KMS-11 (cell line): ENCODE data around the gene KCNB1.

ENCODE experiments used
- H2AFZ ChIP-seq: fragments of 200-600 bp; sonication (generic); 2 replicates; pipeline ENCODE4 v1.6.1; 2016; ENCODE audit warnings: antibody characterized with exemption, mixed run types, low read depth
- H3K27ac ChIP-seq: fragments of 200-600 bp; sonication (generic); 2 replicates; pipeline ENCODE4 v1.6.1; 2016; ENCODE audit warnings: mild to moderate bottlenecking, mixed run types
- H3K27me3 ChIP-seq: fragments of 200-600 bp; sonication (generic); 2 replicates; pipeline ENCODE4 v1.6.1; 2017; ENCODE audit warnings: mild to moderate bottlenecking, low read depth, mixed run types, moderate library complexity; ENCODE audit not compliant: insufficient read depth
- H3K36me3 ChIP-seq: fragments of 200-600 bp; sonication (generic); 2 replicates; pipeline ENCODE4 v1.6.1; 2017; ENCODE audit warnings: mild to moderate bottlenecking, mixed run types; ENCODE audit not compliant: insufficient read depth
- H3K4me1 ChIP-seq: fragments of 200-600 bp; sonication (generic); 2 replicates; pipeline ENCODE4 v1.6.1; 2016; ENCODE audit warnings: mild to moderate bottlenecking, low read depth, mixed run types; ENCODE audit not compliant: poor library complexity, severe bottlenecking
- H3K4me2 ChIP-seq: fragments of 200-600 bp; sonication (generic); 2 replicates; pipeline ENCODE4 v1.7.0; 2016; ENCODE audit warnings: mild to moderate bottlenecking, mixed run types
- H3K4me3 ChIP-seq: fragments of 200-600 bp; sonication (generic); IDR thresholded peaks from 2 replicates; pipeline ENCODE4 v1.6.1; 2017; ENCODE audit warnings: low read depth, low read length, mixed read lengths; ENCODE audit not compliant: insufficient read depth
- H3K79me2 ChIP-seq: fragments of 200-600 bp; sonication (generic); 2 replicates; pipeline ENCODE4 v1.6.1; 2016; ENCODE audit warnings: low read depth, mixed run types; ENCODE audit not compliant: insufficient read depth
- H3K9ac ChIP-seq: fragments of 200-600 bp; sonication (generic); 2 replicates; pipeline ENCODE4 v1.6.1; 2016; ENCODE audit warnings: mild to moderate bottlenecking, mixed run types
- H4K20me1 ChIP-seq: fragments of 200-600 bp; sonication (generic); 2 replicates; pipeline ENCODE4 v1.6.1; 2016; ENCODE audit warnings: mild to moderate bottlenecking, mixed run types; ENCODE audit not compliant: insufficient read depth
- CTCF ChIP-seq: fragments of 200-600 bp; sonication (generic); conservative IDR thresholded peaks from 2 replicates; pipeline ENCODE4 v1.6.1; 2017; ENCODE audit warnings: low read depth, mild to moderate bottlenecking, antibody characterized with exemption, low read length, moderate library complexity, mixed read lengths

Gene KCNB1

GRCh38 chr20:49422161-49422560 is 60.3 kb downstream of the KCNB1 start:
- Histone ChIP-seq H3K9ac (no peak overlapping the region), H3K4me1 (peaks cover 6% of the 10 kb centered on the region), H4K20me1 (no peaks in the 10 kb centered on the region), H3K27me3 (no peaks in the 10 kb centered on the region), H3K4me3 (no peak overlapping the region), H2AFZ (no peak overlapping the region), H3K36me3 (no peaks in the 10 kb centered on the region), H3K79me2 (no peaks in the 10 kb centered on the region), H3K4me2 (no peak overlapping the region), H3K27ac (no peak overlapping the region)
- no peak for TF ChIP-seq CTCF

- Histone ChIP-seq H3K36me3 (no peaks in the 10 kb centered on the region), H3K4me1 (no peaks in the 10 kb centered on the region), H4K20me1 (no peaks in the 10 kb centered on the region), H3K9ac (no peak overlapping the region), H3K27me3 (no peaks in the 10 kb centered on the region; the same call in 1 of the 2 replicates), H3K27ac (no peak overlapping the region), H3K4me2 (no peak overlapping the region), H3K79me2 (no peaks in the 10 kb centered on the region), H3K4me3 (no peak overlapping the region), H2AFZ (no peak overlapping the region)
- TF ChIP-seq CTCF, result no peak
These were observed 61.6 kb downstream of the KCNB1 start for GRCh38 chr20:49420811-49421295.

- Histone ChIP-seq H3K27me3 (no peaks in the 10 kb centered on the region; the same call in 1 of the 2 replicates), H3K4me2 (no peak overlapping the region), H3K27ac (no peak overlapping the region), H3K4me3 (no peak overlapping the region), H3K79me2 (no peaks in the 10 kb centered on the region), H3K4me1 (no peaks in the 10 kb centered on the region), H3K9ac (no peak overlapping the region), H3K36me3 (no peaks in the 10 kb centered on the region), H2AFZ (no peak overlapping the region), H4K20me1 (no peaks in the 10 kb centered on the region)
- TF ChIP-seq CTCF, result no peak
These were observed 62.2 kb downstream of the KCNB1 start for GRCh38 chr20:49420292-49420691.

GRCh38 chr20:49419785-49420184 is 62.7 kb downstream of the KCNB1 start:
- Histone ChIP-seq H3K4me1 (no peaks in the 10 kb centered on the region), H3K27me3 (no peaks in the 10 kb centered on the region; the same call in 1 of the 2 replicates), H2AFZ (no peak overlapping the region), H4K20me1 (no peaks in the 10 kb centered on the region), H3K36me3 (no peaks in the 10 kb centered on the region), H3K4me2 (no peak overlapping the region), H3K4me3 (no peak overlapping the region), H3K79me2 (no peaks in the 10 kb centered on the region), H3K9ac (no peak overlapping the region), H3K27ac (no peak overlapping the region)
- no peak for TF ChIP-seq CTCF

- Histone ChIP-seq H3K27ac (no peak overlapping the region), H3K4me3 (no peak overlapping the region), H3K4me1 (no peaks in the 10 kb centered on the region), H3K9ac (no peak overlapping the region), H2AFZ (no peak overlapping the region), H3K79me2 (no peaks in the 10 kb centered on the region), H3K4me2 (no peak overlapping the region), H3K27me3 (no peaks in the 10 kb centered on the region; the same call in 1 of the 2 replicates), H3K36me3 (no peaks in the 10 kb centered on the region), H4K20me1 (no peaks in the 10 kb centered on the region)
- TF ChIP-seq CTCF, result no peak
These were observed 63.7 kb downstream of the KCNB1 start for GRCh38 chr20:49418809-49419208.
